NCI-H2227 (cell line): ENCODE measurements around the gene PHOSPHO1.

Experiments
- DNase-seq: peaks from one replicate; lab custom pipeline; 2025; ENCODE audit not compliant: unreplicated experiment; lab: John Stamatoyannopoulos, UW

Gene PHOSPHO1

DNA sequence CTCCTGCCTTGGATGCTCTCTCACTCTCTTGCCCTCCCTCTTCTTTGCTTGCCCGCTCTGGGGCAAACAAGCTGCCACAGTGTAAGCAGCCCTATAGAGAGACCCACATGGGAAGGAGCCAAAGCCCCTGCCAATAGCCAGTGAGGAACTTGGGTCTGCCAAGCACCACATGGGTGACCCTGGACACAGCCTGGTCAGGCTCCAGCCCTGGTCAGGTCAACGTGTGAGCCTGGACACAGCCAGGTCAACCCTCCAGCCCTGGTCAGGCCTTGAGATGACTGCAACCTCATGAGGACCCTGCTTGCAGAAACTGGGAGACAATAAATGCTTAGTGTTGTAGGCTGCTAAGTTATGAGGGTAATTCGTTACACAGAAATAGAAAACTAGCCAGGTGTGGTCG lies 14.3 kb upstream of the PHOSPHO1 start:
- DNase-seq, result no peak

DNA sequence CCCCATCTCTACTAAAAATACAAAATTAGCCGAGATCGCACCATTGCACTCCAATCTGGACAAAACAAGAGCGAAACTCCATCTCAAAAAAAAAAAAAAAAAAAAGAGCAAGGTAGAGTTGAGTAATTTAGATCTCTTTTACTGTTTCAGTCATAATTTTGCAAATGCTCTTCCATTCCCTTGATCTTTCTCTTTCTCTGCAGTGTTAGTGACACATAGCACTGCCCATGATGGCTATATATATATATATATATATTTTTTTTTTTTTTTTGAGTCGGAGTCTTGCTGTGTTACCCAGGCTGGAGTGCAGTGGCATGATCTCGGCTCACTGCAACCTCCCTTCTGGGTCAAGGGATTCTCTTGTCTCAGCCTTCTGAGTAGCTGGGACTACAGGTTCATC lies 12.2 kb upstream of the PHOSPHO1 start:
- DNase-seq, result no peak

GRCh38 chr17:49241692-49242397 lies 11.3 kb upstream of the PHOSPHO1 start:
- no peak for DNase-seq

DNA sequence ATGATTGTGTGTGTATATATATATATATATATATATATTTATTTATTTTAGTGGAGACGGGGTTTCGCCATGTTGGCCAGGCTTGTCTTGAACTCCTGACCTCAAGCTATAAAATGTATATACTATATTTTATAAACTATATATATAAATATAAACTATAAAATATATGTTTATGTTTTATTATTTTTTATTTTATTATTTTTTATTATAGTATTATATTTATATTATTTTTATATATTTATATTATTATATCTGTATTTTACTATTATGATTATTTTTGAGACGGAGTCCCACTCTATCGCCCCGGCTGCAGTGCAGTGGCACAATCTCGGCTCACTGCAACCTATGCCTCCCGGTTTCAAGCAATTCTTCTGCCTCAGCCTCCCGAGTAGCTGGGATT lies 10.5 kb upstream of the PHOSPHO1 start:
- DNase-seq, result no peak

DNA sequence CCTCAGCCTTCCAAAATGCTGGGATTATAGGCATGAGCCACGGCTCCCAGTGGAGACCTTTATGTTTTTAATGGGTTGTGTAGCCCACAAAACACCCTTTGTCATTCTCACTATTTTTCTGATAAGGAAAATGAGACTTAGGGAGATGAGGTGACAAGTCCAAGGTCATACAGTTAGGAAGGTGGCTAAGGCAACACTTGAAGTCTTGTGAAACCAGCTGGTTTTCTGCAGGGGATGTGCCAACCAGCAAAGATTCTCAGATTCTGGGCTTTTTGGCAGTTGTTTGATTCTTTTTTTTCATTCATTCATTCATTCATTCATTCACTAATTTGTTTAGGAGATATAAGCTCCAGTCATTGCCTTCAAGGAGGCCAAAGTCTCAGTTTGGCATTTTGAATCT lies 10.0 kb upstream of the PHOSPHO1 start:
- DNase-seq, result no peak

DNA sequence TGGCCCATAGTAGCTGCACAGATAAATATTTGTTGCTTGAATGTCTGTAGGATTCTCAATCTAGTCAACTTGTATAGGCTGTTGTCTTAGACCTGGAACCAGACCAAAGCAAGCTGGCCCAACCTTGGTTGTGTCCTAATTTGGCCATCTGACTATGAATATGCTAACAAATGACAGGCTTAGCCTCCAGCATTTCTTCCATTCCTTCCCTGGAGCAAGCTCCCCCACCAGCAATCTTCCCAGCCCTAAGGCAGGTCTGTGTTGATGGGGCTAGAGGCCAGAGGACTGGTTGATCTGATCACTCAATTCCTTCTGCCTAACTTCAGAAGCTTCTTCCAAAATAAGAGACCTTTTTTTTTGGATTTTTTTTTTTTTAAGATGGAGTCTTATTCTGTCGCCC lies 9.4 kb upstream of the PHOSPHO1 start:
- DNase-seq, result no peak

- no peak for DNase-seq
These were observed 5.3 kb upstream of the PHOSPHO1 start for GRCh38 chr17:49235896-49236295.

DNA sequence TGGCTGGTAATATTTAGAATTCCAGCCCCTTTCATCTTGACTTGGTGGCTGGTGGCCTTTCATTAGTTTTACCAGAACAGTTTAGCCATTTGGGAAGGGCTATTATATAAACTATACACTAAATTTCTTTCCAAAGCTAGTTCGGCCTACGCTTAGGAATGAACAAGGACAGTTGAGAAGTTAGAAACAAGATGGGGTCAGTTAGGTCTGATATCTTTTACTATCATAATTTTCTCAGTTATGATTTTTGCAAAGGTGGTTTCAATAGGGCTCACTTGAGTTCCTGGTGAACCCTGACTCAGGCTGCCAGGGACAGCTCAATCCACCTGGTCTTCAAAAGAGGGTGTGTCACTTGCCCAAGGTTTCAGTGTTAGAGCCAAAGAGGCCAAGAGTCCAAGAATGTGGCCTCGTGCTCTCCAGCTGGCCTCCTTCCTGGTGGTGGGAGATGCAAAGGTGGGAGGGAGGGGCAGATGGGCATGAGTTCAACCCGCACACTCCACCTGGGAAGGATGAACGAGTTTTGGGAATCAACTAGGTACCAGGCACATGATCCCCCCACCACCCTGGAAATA lies 4.0 kb upstream of the PHOSPHO1 start:
- no peak for DNase-seq

DNA sequence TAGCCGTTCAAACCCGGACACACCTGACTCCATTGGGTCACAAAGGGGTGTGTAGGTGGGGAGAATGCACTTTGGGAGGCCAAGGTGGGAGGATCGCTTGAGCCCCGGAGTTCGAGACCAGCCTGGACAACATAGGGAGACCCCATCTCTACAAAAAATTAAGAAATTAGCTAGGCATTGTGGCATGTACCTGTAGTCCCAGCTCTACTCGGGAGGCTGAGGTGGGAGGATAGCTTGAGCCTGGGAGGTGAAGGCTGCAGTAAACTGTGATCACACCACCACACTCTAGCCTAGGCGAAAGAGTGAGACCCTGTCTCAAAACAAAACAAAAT lies 942 bp upstream of the PHOSPHO1 start:
- no peak for DNase-seq

DNA sequence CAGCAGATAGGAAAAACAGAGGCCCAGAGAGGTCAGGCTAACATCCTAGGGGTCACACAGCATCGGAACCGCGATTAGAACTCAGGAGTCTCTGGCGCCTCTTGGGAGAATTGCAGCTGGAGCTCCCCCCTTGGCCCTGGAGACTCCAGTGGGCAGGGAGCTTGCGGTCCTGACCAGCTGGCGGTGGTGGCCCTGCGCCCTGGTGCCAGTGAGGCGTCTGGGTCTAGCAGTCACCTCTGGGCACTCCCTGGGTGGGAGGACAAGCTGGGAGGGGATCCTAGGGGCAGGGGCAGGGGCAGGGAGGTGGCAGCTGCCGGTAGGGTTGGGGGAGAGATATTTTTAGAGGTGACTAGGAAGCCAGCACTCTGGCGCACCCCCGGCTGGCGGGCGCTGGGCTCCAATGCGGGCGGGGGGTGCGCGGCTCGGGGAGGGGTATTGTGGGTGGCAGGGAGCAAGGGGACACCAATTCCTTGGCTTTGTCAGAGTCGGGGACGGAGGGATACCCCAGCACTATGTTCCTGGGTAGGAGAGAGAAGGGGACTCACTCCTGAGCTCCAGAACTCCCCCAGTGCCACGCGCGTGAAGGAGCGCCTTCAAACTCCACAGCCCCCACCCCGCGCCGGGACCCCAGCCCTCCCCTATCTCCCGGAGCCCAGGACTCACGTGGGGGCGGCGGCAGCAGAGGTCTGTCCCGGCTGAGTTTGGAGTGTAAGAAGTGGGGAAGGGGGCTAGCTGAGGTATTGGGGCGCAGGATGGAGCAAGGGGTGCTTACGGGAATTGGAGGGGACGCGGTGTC lies 584 bp downstream of the PHOSPHO1 start:
- DNase-seq, result no peak

DNA sequence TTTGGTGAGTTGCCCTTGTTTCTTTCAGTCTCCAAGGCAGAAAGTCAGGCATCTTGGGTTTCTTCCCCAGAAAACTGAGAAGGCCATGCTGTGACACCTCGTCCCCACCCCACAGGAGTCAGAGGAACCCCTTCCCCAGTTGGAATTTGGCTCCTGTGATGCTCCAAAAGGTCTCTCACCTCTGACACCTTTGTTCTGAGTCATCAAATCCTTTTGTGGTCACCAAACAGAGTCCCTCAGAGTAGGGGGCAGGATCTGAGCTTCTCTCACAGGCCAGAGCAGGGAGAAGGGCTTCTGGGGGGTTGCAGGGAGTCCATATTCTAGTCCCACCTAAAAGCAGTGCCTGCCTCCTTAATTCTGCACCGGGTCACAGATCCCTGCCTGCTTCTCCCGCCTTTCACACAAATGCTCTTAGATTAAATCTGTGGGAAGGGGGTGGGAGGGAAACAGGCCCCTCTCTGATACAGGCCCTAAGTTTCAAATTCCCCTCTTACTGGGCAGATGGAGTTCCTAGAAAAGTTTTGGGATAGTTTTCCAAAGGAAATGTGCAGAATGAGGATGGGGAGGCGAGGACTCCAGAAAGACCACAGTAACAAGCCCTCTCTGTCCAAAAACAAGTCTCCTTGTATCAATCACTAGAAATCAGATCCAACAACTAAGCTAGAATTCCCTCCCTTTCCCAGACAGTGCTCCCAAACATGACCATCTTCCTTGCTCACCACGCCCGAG lies 1.3 kb downstream of the PHOSPHO1 start:
- no peak for DNase-seq

DNA sequence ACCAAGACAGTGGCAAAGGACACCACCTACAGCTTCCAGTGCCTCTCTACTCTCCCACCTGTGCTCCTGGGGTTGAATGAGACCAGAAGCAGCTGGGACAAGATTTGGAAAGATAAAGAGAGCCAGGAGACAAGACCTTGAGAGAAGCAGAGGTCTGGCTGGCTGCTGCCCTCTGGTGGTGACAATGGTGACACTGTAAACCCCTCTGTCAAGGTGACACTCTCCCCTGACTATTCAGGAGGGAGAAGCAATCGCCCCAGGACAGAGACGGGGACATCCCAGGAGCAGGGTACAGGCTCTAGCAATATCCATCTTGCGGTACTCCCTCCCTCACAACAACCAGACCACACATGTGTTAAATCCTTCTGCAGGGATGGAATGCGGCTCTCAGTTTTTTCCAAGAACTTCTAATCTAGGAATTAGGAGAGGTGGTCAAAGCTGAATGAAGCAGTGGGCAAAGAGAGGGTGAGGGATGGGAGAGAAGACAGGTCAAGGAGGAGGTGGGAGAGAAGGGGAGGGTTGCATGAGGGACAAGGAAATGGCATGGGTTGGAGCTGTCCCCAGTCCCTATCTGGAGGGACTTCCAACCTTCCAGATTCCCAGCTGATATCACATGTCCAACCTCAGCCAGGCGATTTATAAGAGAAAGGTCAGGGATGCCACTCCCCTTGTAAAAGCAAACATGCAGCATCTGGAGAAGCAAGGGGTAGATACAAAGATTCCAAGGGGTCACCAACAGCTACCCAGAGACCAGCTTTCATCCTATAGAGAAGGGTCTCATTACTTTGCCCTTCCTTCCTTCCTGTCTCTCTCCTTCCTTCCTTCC lies 2.9 kb downstream of the PHOSPHO1 start:
- DNase-seq, result peak; percentile 73

GRCh38 chr17:49226771-49227435 lies 3.7 kb downstream of the PHOSPHO1 start:
- DNase-seq, result no peak

DNA sequence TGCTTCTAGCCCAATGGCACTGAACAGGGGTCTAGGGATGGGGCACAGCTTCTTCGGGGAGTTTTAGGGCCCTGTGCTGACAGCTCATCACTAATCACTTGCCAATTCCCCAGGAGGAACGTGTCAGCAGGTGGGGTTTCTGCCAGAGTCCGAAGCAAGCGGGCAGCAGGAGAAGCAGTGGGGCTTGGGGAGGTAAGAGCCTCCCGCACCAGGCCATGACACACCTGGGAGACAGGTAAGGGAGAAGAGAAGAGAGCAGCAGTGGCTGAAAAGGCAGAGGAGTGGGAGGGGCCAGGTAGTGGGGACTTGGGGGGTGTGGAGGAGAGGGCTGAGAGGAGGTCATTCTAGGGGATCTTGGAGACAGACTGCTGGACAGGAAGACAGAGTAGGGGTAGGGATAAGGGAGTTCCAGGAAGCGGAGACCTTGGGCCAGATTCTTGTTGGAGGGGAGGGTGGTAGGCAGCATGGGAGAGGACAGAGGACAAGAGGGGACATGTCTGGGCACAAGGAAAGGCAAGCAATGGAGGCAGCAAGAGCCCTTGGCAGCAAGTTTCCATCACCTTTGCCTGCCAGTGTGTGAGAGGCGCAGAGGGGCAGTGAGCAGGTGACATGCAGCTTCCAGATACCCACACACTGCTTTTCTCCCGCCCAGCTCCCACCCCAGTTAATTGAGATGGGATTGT lies 4.9 kb downstream of the PHOSPHO1 start:
- no peak for DNase-seq

- no peak for DNase-seq
These were observed 5.6 kb downstream of the PHOSPHO1 start for GRCh38 chr17:49224997-49225337.

DNA sequence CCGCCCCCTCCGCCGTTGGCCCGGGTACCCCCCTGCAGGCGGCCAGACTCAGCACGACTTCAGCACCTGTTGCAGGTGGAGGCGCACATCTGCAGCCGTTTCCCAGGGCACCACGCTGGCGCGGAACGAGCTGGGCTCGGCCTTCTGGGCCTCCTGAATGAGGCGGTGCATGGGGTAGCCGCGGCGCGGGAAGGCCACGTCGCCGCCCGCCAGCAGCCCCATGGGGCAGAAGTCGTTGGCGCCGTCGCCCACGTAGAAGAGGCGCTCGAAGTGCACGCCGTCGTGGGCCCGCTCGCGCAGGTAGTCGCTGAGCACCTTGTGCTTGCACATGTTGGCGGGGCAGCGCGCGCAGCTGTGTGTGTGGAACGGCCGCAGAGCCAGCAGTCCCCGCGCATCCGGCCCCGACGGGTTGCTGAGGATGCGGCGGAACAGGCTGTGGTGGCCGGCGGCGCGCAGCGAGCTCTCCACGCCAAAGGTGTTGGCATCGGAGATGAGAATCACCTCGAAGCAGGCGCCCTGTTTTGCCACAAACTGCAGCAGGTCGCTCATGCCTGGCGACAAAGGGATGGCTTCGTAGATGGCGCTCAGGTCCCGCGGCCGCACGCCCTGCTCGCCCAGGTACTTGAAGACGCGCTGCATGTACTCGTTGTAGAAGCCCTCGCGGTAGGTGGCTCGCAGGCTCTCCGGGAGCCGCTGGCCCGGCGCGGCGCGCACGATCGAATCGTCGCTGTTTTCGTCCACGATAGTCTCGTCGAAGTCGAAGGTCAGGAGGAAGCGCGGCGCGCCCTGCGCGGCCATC lies 6.2 kb downstream of the PHOSPHO1 start:
- DNase-seq, result peak; percentile 57

- peak; percentile 63 for DNase-seq
These were observed 6.9 kb downstream of the PHOSPHO1 start for GRCh38 chr17:49223517-49224197.

- no peak for DNase-seq
These were observed 7.4 kb downstream of the PHOSPHO1 start for GRCh38 chr17:49223168-49223516.

GRCh38 chr17:49219987-49220386 lies 10.6 kb downstream of the PHOSPHO1 start:
- DNase-seq, result no peak
